IMR-90 (cell line): ENCODE data around the gene PCSK6. TPM values are rescaled to one million over a fixed set of nuclear protein-coding genes. Genes with fewer than 3 reads are reported as not detected.

Source experiments
- ATAC-seq: fragments of 200-7000 bp; cut with Tn5 transposase; 2 replicates; pipeline ENCODE4 v1.9.1; 2020; ENCODE audit warnings: low read depth, mild to moderate bottlenecking, moderate library complexity
- BruUV-seq: library from RNA; stranded (reverse); fragments of 400-500 nt; replicated peaks from 2 replicates; lab custom pipeline; 2021; lab: Mats Ljungman, UMichigan
- CTCF ChIA-PET: fragments of 300-600 bp; formaldehyde crosslinking; extraction: SDS; loops from one replicate; lab custom pipeline; 2021; ENCODE audit warnings: antibody characterized with exemption; lab: Yijun Ruan, JAX
- POLR2A ChIA-PET: fragments of 300-600 bp; sonication (Branson Sonifier 250); formaldehyde crosslinking; loops from one replicate; lab custom pipeline; 2022; ENCODE audit warnings: antibody characterized with exemption; ENCODE audit not compliant: unreplicated experiment; lab: Charles Lee
- DNase-seq: peaks from one replicate; pipeline ENCODE4 v3.0.0; 2013
- H2AFZ ChIP-seq: replicated peaks from 2 replicates; pipeline ENCODE3; 2013; ENCODE audit warnings: low read length, mild to moderate bottlenecking; ENCODE audit not compliant: poor library complexity
- H2AK5ac ChIP-seq: 2 replicates; pipeline ENCODE4 v1.6.1; 2013; ENCODE audit warnings: low read depth, low read length, inconsistent platforms
- H2AK9ac ChIP-seq: replicated peaks from 2 replicates; pipeline ENCODE3; 2013; ENCODE audit warnings: mild to moderate bottlenecking, low read depth, low read length, moderate library complexity; ENCODE audit not compliant: poor library complexity
- H2BK120ac ChIP-seq: 2 replicates; pipeline ENCODE4 v1.6.1; 2013; ENCODE audit warnings: low read depth, low read length, inconsistent platforms
- H2BK15ac ChIP-seq: 3 replicates; pipeline ENCODE4 v1.6.1; 2013; ENCODE audit warnings: low read depth, low read length, inconsistent platforms
- H2BK20ac ChIP-seq: 2 replicates; pipeline ENCODE4 v1.6.1; 2013; ENCODE audit warnings: low read depth, mild to moderate bottlenecking, inconsistent platforms, low read length, moderate library complexity
- H2BK5ac ChIP-seq: 2 replicates; pipeline ENCODE4 v1.6.1; 2013; ENCODE audit warnings: mild to moderate bottlenecking, low read depth, low read length, inconsistent platforms; ENCODE audit not compliant: poor library complexity, severe bottlenecking
- H3K14ac ChIP-seq: replicated peaks from 2 replicates; pipeline ENCODE4 v1.6.1; 2013; ENCODE audit warnings: low read depth, low read length, inconsistent platforms
- H3K18ac ChIP-seq: 2 replicates; pipeline ENCODE4 v1.6.1; 2013; ENCODE audit warnings: low read depth, low read length, control low read depth
- H3K23ac ChIP-seq: 2 replicates; pipeline ENCODE4 v1.6.1; 2013; ENCODE audit warnings: low read depth, low read length, inconsistent platforms
- H3K27ac ChIP-seq: 2 replicates; pipeline ENCODE4 v1.5.1; 2013; ENCODE audit warnings: mild to moderate bottlenecking, control low read depth, low read length; ENCODE audit not compliant: insufficient read depth
- H3K27me3 ChIP-seq: 2 replicates; pipeline ENCODE4 v1.6.1; 2013; ENCODE audit warnings: low read length; ENCODE audit not compliant: control insufficient read depth, insufficient read depth
- H3K36me3 ChIP-seq: 2 replicates; pipeline ENCODE4 v1.6.1; 2013; ENCODE audit warnings: low read length, mixed read lengths; ENCODE audit not compliant: control insufficient read depth, insufficient read depth
- H3K4ac ChIP-seq: 2 replicates; pipeline ENCODE4 v1.6.1; 2013; ENCODE audit warnings: low read depth, low read length, inconsistent platforms
- H3K4me1 ChIP-seq: 2 replicates; pipeline ENCODE4 v1.6.1; 2013; ENCODE audit warnings: low read length, mixed read lengths; ENCODE audit not compliant: control insufficient read depth, insufficient read depth
- H3K4me2 ChIP-seq: 2 replicates; pipeline ENCODE4 v1.6.1; 2013; ENCODE audit warnings: low read depth, mild to moderate bottlenecking, control low read depth, low read length, moderate library complexity
- H3K4me3 ChIP-seq: 2 replicates; pipeline ENCODE4 v1.5.1; 2013; ENCODE audit warnings: low read depth, mild to moderate bottlenecking, control low read depth, low read length, moderate library complexity; ENCODE audit not compliant: insufficient read depth
- H3K56ac ChIP-seq: 2 replicates; pipeline ENCODE4 v1.6.1; 2013; ENCODE audit warnings: low read length, inconsistent platforms; ENCODE audit not compliant: insufficient read depth; ENCODE audit errors: extremely low read depth
- H3K79me1 ChIP-seq, 2 experiments: 2 replicates each; pipeline ENCODE4 v1.6.1; 2013; ENCODE audit warnings: low read length in 2 of 2, inconsistent platforms in 1 of 2, low read depth in 1 of 2
- H3K9ac ChIP-seq: 2 replicates; pipeline ENCODE4 v1.6.1; 2013; ENCODE audit warnings: low read depth, low read length, control low read depth
- H3K9me1 ChIP-seq: 2 replicates; pipeline ENCODE4 v1.6.1; 2013; ENCODE audit warnings: low read length, inconsistent platforms; ENCODE audit not compliant: insufficient read depth
- H3K9me3 ChIP-seq: 2 replicates; pipeline ENCODE4 v1.6.1; 2013; ENCODE audit warnings: low read length; ENCODE audit not compliant: control insufficient read depth, insufficient read depth
- H4K20me1 ChIP-seq: 2 replicates; pipeline ENCODE4 v1.6.1; 2013; ENCODE audit warnings: low read length, inconsistent platforms; ENCODE audit not compliant: insufficient read depth
- H4K5ac ChIP-seq: 2 replicates; pipeline ENCODE4 v1.6.1; 2013; ENCODE audit warnings: mild to moderate bottlenecking, low read depth, low read length, control low read depth
- H4K8ac ChIP-seq, 2 experiments: 2 replicates each; pipeline ENCODE4 v1.6.1; 2013; ENCODE audit warnings: low read depth in 2 of 2, low read length in 2 of 2, control low read depth in 1 of 2, inconsistent platforms in 1 of 2
- H4K91ac ChIP-seq: 2 replicates; pipeline ENCODE4 v1.6.1; 2013; ENCODE audit warnings: low read depth, low read length, inconsistent platforms; ENCODE audit not compliant: insufficient read depth
- BHLHE40 ChIP-seq: fragments of 150-350 bp; IDR thresholded peaks from 2 replicates; pipeline ENCODE4 v1.6.1; 2016; ENCODE audit warnings: mild to moderate bottlenecking, low read depth, low read length
- CEBPB ChIP-seq: IDR thresholded peaks from 2 replicates; pipeline ENCODE4 v1.6.1; 2012; ENCODE audit warnings: low read depth, low read length, improper control_type of control experiment
- CHD1 ChIP-seq: IDR thresholded peaks from 2 replicates; pipeline ENCODE4 v1.6.1; 2012; ENCODE audit warnings: low read depth, low read length, improper control_type of control experiment
- CTCF ChIP-seq: conservative IDR thresholded peaks from 2 replicates; pipeline ENCODE4 v1.5.1; 2012; ENCODE audit warnings: mild to moderate bottlenecking, low read depth, low read length, improper control_type of control experiment
- MAFK ChIP-seq: IDR thresholded peaks from 2 replicates; pipeline ENCODE4 v1.6.1; 2012; ENCODE audit warnings: low read depth, low read length, improper control_type of control experiment
- MAZ ChIP-seq: IDR thresholded peaks from 2 replicates; pipeline ENCODE4 v1.6.1; 2012; ENCODE audit warnings: low read depth, mild to moderate bottlenecking, low read length, improper control_type of control experiment, moderate library complexity, borderline replicate concordance
- NFE2L2 ChIP-seq: fragments of 150-350 bp; IDR thresholded peaks from 2 replicates; pipeline ENCODE4 v1.6.1; 2016; ENCODE audit warnings: low read depth, mild to moderate bottlenecking, low read length
- POLR2A ChIP-seq: IDR thresholded peaks from 2 replicates; pipeline ENCODE4 v1.6.1; 2012; ENCODE audit warnings: mild to moderate bottlenecking, low read depth, low read length
- RCOR1 ChIP-seq: IDR thresholded peaks from 2 replicates; pipeline ENCODE4 v1.6.1; 2012; ENCODE audit warnings: mild to moderate bottlenecking, low read length, improper control_type of control experiment; ENCODE audit not compliant: insufficient replicate concordance
- RFX5 ChIP-seq: IDR thresholded peaks from 2 replicates; pipeline ENCODE4 v1.8.0; 2012; ENCODE audit warnings: low read depth, mild to moderate bottlenecking, low read length, moderate library complexity
- SMC3 ChIP-seq: fragments of 150-350 bp; IDR thresholded peaks from 2 replicates; pipeline ENCODE4 v1.6.1; 2016; ENCODE audit warnings: low read depth, mild to moderate bottlenecking, antibody characterized with exemption, low read length, moderate library complexity
- USF2 ChIP-seq: fragments of 150-350 bp; IDR thresholded peaks from 2 replicates; pipeline ENCODE4 v1.6.1; 2017; ENCODE audit warnings: mild to moderate bottlenecking, antibody characterized with exemption, low read length, low read depth
- WGBS, 2 experiments: methylation state at CpG; one replicate each; pipeline versions ENCODE4 v1.1.5 to v1.1.7; 2013; ENCODE audit warnings: missing lambda C conversion rate in 2 of 2; ENCODE audit not compliant: insufficient read length in 1 of 2; ENCODE audit errors: extremely low coverage in 2 of 2; 5-methylcytosine and 5-hydroxymethylcytosine counted together
- dilution Hi-C: fragments of 300-500 bp; cut with HindIII; formaldehyde crosslinking; loops from one replicate; pipeline ENCODE4 v1.14.3; 2018; ENCODE audit warnings: low sequenced_read_pairs; ENCODE audit not compliant: unreplicated experiment
- in situ Hi-C: fragments of 300-500 bp; cut with MboI; formaldehyde crosslinking; loops from 3 replicates; pipeline ENCODE4 v1.14.3; 2019; ENCODE audit warnings: low sequenced_read_pairs, inconsistent platforms, mixed read lengths
- intact Hi-C: fragments of 100-400 bp; cut with micrococcal nuclease; formaldehyde crosslinking; loops from 2 replicates; pipeline ENCODE4 v1.10.0; 2022
- polyA plus RNA-seq, 3 experiments: library from polyadenylated mRNA; depleted of rRNA; stranded (reverse); fragments of >200 nt; gene quantifications; 2 replicates each; pipeline ENCODE4 v1.2.3, GENCODE V29; 2012; ENCODE audit warnings: low replicate concordance in 1 of 3
- total RNA-seq: library from RNA; depleted of rRNA; stranded (reverse); fragments of >200 nt; gene quantifications from 2 replicates; pipeline ENCODE4 v1.2.3, GENCODE V29; 2012
- TF ChIP-seq, protein P1 (sequence below): fragments of 150-350 bp; IDR thresholded peaks from 2 replicates; pipeline ENCODE4 v1.6.1; 2016; ENCODE audit warnings: low read depth, mild to moderate bottlenecking, low read length, moderate library complexity, borderline replicate concordance

The PCSK6 gene
- total and polyA plus RNA-seq, 2 of the 4 experiments (the other 2 are of a cell fraction), result not detected

DNA sequence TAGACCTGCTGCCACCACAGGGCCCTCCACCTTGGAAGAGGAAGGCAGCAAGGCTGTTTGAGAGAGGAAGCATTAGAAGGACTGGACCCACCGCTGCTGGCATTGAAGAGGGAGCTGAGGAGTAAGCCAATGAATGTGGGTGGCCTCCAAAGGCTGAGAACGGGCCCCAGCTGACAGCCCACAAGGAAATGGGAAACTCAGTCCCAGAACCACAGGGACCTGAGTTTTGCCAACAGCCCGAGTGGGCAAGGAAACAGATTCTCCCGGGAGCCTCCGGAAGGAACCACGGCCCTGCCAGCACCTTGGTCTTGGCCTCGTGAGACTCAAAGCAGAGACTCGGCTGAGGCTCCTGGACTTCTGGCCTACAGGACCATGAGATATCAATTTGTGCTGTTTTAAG, 99.0 kb downstream of the PCSK6 start:
- no TSS peak for BruUV-seq
- no peaks in the 10 kb centered on the region for H4K20me1 ChIP-seq

More for the DNA sequence above, 99.0 kb downstream of the PCSK6 start:
- H3K9me1 ChIP-seq, result no peaks in the 10 kb centered on the region
- H3K18ac ChIP-seq, result no peak overlapping the region
- H3K4me2 ChIP-seq, result no peak overlapping the region
- in situ Hi-C loops (no loop called here), dilution Hi-C loops (no loop called here), intact Hi-C loops (no loop called here)
- no peak overlapping the region for H2BK120ac ChIP-seq
- no peak overlapping the region for H2AFZ ChIP-seq
- no peak overlapping the region for H3K23ac ChIP-seq
- H3K14ac ChIP-seq, result no peak overlapping the region
- no peak overlapping the region for H3K27ac ChIP-seq
- no peak overlapping the region for H2AK5ac ChIP-seq
- H3K9ac ChIP-seq, result no peak overlapping the region
- H3K9me3 ChIP-seq, result no peaks in the 10 kb centered on the region
- no peaks in the 10 kb centered on the region for H3K4me1 ChIP-seq
- CTCF ChIA-PET, result no interaction called here
- no peaks in the 10 kb centered on the region for H3K79me1 ChIP-seq
- DNase-seq (no peak), ATAC-seq (no peak)
- peaks cover 31% of the 10 kb centered on the region for H3K27me3 ChIP-seq
- no peak overlapping the region for H2AK9ac ChIP-seq
- H2BK5ac ChIP-seq, result no peak overlapping the region
- H3K4me3 ChIP-seq, result no peak overlapping the region
- no peak overlapping the region for H4K5ac ChIP-seq
- H2BK20ac ChIP-seq, result no peak overlapping the region
- H3K36me3 ChIP-seq, result no peaks in the 10 kb centered on the region
- no peak overlapping the region for H3K4ac ChIP-seq
- no peak overlapping the region for H2BK15ac ChIP-seq
- no peak overlapping the region for H4K8ac ChIP-seq
- 100% methylated on average over 1 of the region's 8 CpGs; no CpG with 5 or more reads in 1 of the 2 experiments for WGBS, 2 experiments
- H3K56ac ChIP-seq, result no peak overlapping the region
- POLR2A ChIA-PET, result no interaction called here
- TF ChIP-seq SMC3 (no peak), CTCF (no peak), CEBPB (no peak), RFX5 (no peak), MAZ (no peak), BHLHE40 (no peak), POLR2A (no peak), RCOR1 (no peak), CHD1 (no peak), NFE2L2 (no peak), USF2 (no peak), MAFK (no peak)
- TF ChIP-seq, protein P1, sequence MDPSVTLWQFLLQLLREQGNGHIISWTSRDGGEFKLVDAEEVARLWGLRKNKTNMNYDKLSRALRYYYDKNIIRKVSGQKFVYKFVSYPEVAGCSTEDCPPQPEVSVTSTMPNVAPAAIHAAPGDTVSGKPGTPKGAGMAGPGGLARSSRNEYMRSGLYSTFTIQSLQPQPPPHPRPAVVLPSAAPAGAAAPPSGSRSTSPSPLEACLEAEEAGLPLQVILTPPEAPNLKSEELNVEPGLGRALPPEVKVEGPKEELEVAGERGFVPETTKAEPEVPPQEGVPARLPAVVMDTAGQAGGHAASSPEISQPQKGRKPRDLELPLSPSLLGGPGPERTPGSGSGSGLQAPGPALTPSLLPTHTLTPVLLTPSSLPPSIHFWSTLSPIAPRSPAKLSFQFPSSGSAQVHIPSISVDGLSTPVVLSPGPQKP, result no peak
- no peak overlapping the region for H4K91ac ChIP-seq
